ENCODE results near the gene ADCY10. TPM values are rescaled to one million over a fixed set of nuclear protein-coding genes. Genes with fewer than 3 reads are reported as not detected.

The ADCY10 gene
- total RNA-seq, 1 donor from 2014 or later = not detected

DNA sequence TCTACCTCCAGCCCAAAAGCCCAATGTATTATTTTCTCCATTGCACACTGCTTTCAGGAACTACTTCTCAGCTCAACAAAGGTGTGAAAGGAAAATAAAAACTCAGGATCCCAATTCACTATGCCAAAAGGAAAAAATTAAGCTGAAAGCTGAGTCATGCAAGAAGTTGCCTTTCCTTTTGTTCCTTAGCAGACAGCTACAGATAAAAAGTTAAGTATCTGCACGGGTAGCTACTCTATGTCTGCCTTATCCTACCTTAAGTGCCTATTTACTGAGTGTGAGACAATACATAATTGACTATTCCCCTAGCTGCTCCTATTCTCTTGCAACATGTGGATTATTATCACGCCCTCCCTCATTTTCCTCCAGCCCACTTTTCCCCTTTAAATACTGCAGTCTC, 84.1 kb downstream of the ADCY10 start:
- Mint-ChIP-seq H3K9me3 (peaks cover 5% of the 10 kb centered on the region), H3K27ac (ENCODE audit: unreplicated experiment) (no peak overlapping the region), H3K36me3 (ENCODE audit: low read depth) (no peaks in the 10 kb centered on the region), H3K4me1 (no peaks in the 10 kb centered on the region), H3K27me3 (ENCODE audit: low read depth) (no peaks in the 10 kb centered on the region), H3K4me3 (no peak overlapping the region)
- no peak for TF ChIP-seq CTCF (conservative IDR thresholded peaks at IDR 0.05)
- DNase-seq (ENCODE audit: low read depth, low spot score) = no peak

GRCh38 chr1:167826127-167826526, 87.8 kb downstream of the ADCY10 start:
- H3K36me3 Mint-ChIP-seq (ENCODE audit: low read depth) = no peaks in the 10 kb centered on the region
- H3K4me3 Mint-ChIP-seq = no peak overlapping the region
- DNase-seq (ENCODE audit: low read depth, low spot score) = no peak

DNA sequence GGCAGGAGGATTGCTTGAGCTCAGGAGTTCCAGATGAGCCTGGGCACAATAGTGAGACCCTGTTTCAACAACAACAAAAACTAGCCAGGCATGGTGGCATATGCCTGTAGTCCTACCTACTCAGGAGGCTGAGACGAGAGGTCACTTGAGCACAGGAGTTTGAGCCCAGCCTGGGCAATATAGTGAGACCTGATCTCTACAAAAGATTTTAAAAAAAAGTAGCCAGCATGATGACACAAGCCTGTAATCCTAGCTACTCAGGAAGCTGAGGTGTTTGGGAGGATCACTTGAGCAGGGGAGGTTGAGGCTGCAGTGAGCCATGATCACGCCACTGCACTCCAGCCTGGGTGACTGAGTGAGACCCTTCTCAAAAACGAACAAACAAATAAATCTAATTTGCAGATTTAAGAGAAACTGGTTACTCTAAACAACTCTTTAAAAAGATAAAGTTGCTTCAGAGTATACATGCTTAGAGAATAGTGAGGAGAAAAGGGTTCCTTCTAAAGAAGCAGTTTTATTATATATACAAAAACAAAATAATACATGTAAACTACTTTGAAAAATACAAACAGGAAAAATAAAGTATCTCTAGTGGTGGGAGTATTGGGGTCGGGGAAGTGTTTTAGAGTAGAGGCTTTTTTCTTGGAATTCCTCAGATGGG, 88.4 kb downstream of the ADCY10 start:
- no peak for DNase-seq (ENCODE audit: low read depth, low spot score)
- Mint-ChIP-seq H3K4me1 (no peaks in the 10 kb centered on the region), H3K27ac (ENCODE audit: unreplicated experiment) (no peak overlapping the region), H3K27me3 (ENCODE audit: low read depth) (no peaks in the 10 kb centered on the region), H3K4me3 (no peak overlapping the region), H3K9me3 (no peaks in the 10 kb centered on the region), H3K36me3 (ENCODE audit: low read depth) (no peaks in the 10 kb centered on the region)
- no peak for TF ChIP-seq CTCF (conservative IDR thresholded peaks at IDR 0.05)

More at GRCh38 chr1:167826127-167826526, 87.8 kb downstream of the ADCY10 start:
- TF ChIP-seq CTCF (conservative IDR thresholded peaks at IDR 0.05) = no peak
- no peaks in the 10 kb centered on the region for H3K9me3 Mint-ChIP-seq
- H3K27ac Mint-ChIP-seq (ENCODE audit: unreplicated experiment) = no peak overlapping the region
- H3K27me3 Mint-ChIP-seq (ENCODE audit: low read depth) = no peaks in the 10 kb centered on the region
- H3K4me1 Mint-ChIP-seq = no peaks in the 10 kb centered on the region

DNA sequence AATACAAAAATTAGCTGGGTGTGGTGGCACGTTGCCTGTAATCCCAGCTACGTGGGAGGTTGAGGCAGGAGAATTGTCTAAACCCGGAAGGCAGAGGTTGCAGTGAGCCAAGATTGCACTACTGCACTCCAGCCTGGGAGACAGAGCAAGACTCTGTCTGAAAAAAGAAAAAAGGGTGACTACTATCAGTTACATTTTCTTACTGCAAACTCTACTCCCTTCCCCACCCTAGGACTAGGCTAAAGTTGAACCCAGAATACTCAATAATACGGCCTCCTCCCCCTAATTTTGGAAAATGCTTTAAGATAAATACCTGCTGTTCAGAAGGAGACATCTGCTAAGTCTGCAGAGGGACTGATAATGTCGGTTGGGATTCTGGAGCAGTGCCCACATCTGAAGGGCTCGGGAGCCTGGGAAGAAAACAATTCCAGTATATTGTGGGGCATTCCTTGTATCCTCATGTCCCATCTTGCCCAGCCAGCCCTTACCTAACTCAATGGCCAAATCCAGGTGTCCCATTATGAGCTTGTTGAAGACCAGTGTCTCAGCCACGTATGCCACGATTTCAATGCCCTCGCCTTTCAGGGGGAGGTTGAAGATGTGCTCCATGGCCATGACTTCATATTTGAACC, 89.7 kb downstream of the ADCY10 start:
- H3K4me1 Mint-ChIP-seq = peaks cover 5% of the 10 kb centered on the region
- H3K27ac Mint-ChIP-seq (ENCODE audit: unreplicated experiment) = no peak overlapping the region
- no peak for TF ChIP-seq CTCF (conservative IDR thresholded peaks at IDR 0.05)
- no peak overlapping the region for H3K4me3 Mint-ChIP-seq
- H3K9me3 Mint-ChIP-seq = no peaks in the 10 kb centered on the region
- no peaks in the 10 kb centered on the region for H3K27me3 Mint-ChIP-seq (ENCODE audit: low read depth)
- H3K36me3 Mint-ChIP-seq (ENCODE audit: low read depth) = peaks cover 3% of the 10 kb centered on the region
- no peak for DNase-seq (ENCODE audit: low read depth, low spot score)

DNA sequence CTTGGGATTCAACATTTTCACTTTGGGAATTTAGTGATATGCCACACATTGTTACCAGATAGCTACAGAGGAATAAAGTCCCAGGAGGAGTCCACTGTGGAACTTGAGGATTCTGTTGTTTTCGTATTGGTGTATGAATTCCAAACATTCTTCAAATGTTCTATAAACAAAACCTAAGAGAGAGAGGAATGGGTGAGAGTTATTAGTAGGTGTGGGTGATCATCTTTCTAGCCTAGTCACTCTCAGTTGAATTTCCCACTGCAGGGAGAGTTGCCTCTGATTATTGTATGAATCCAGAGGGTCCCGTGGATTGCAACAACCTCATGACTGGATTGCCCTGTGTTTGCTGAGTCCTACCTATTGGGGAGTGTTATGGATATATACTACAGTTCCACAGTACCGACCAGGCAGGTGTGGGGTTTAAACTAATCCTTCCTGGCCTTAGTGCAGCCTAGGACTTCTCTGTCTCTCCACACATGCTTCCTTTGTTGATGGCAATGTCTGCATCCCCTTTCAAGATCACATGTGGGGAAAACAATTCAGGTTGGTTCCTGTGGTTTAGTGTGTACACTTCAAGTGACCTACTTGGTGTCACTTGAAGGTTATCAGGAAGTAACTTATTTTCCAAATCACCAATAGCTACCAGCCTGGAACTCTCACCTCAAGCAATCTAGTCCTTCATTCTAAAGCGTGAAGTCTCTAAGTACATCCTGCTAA, 91.8 kb downstream of the ADCY10 start:
- H3K27ac Mint-ChIP-seq (ENCODE audit: unreplicated experiment) = no peak overlapping the region
- H3K4me1 Mint-ChIP-seq = peaks cover 5% of the 10 kb centered on the region
- H3K36me3 Mint-ChIP-seq (ENCODE audit: low read depth) = peaks cover 3% of the 10 kb centered on the region
- no peak for DNase-seq (ENCODE audit: low read depth, low spot score)
- H3K4me3 Mint-ChIP-seq = no peak overlapping the region
- TF ChIP-seq CTCF (conservative IDR thresholded peaks at IDR 0.05) = no peak
- H3K9me3 Mint-ChIP-seq = no peaks in the 10 kb centered on the region
- no peaks in the 10 kb centered on the region for H3K27me3 Mint-ChIP-seq (ENCODE audit: low read depth)

Measured in neural crest cell (in vitro differentiated cells).